A673 (cell line): Measurements from ENCODE around the gene CDC25A. TPM values are rescaled to one million over a fixed set of nuclear protein-coding genes. Genes with fewer than 3 reads are reported as not detected.

Source experiments
- BruUV-seq: library from RNA; stranded (reverse); fragments of 400-500 nt; replicated peaks from 2 replicates; lab custom pipeline; 2021; lab: Mats Ljungman, UMichigan
- CTCF ChIA-PET: fragments of 300-600 bp; sonication (Branson Sonifier 250); formaldehyde crosslinking; loops from one replicate; lab custom pipeline; 2022; ENCODE audit warnings: antibody characterized with exemption; lab: Charles Lee
- POLR2A ChIA-PET: fragments of 300-600 bp; sonication (Branson Sonifier 250); formaldehyde crosslinking; loops from one replicate; lab custom pipeline; 2022; ENCODE audit warnings: antibody characterized with exemption; ENCODE audit not compliant: low non-redundant PET; lab: Charles Lee
- DNase-seq: peaks from one replicate; pipeline ENCODE4 v3.0.0-alpha.2; 2015; ENCODE audit warnings: low spot score
- H3K27ac ChIP-seq: fragments of 200-600 bp; sonication (generic); 2 replicates; pipeline ENCODE4 v1.5.1; 2016; ENCODE audit warnings: mixed run types, low read depth, mild to moderate bottlenecking, mixed read lengths, antibody characterized with exemption, low read length; ENCODE audit not compliant: poor library complexity, severe bottlenecking
- H3K27me3 ChIP-seq: fragments of 200-600 bp; sonication (generic); replicated peaks from 2 replicates; pipeline ENCODE4 v1.6.1; 2017; ENCODE audit warnings: mixed run types, low read depth, mild to moderate bottlenecking, mixed read lengths, antibody characterized with exemption, low read length; ENCODE audit not compliant: insufficient read depth, poor library complexity
- H3K36me3 ChIP-seq: fragments of 200-600 bp; sonication (generic); 2 replicates; pipeline ENCODE4 v1.6.1; 2016; ENCODE audit warnings: mixed run types, mild to moderate bottlenecking, mixed read lengths, antibody characterized with exemption, low read length; ENCODE audit not compliant: insufficient read depth, poor library complexity, severe bottlenecking
- H3K4me1 ChIP-seq: fragments of 200-600 bp; sonication (generic); 2 replicates; pipeline ENCODE4 v1.6.1; 2017; ENCODE audit warnings: mixed run types, mild to moderate bottlenecking, mixed read lengths, antibody characterized with exemption, low read length; ENCODE audit not compliant: insufficient read depth, poor library complexity, severe bottlenecking
- H3K4me3 ChIP-seq: fragments of 200-600 bp; sonication (generic); 2 replicates; pipeline ENCODE4 v1.5.1; 2016; ENCODE audit warnings: low read depth, mixed run types, mild to moderate bottlenecking, mixed read lengths, low read length; ENCODE audit not compliant: poor library complexity, severe bottlenecking
- H3K9me3 ChIP-seq: fragments of 200-600 bp; sonication (generic); 2 replicates; pipeline ENCODE4 v1.6.1; 2016; ENCODE audit warnings: mixed run types, low read depth, mild to moderate bottlenecking, mixed read lengths, antibody characterized with exemption, low read length; ENCODE audit not compliant: poor library complexity, severe bottlenecking
- EZH2 ChIP-seq: fragments of 200-600 bp; sonication (generic); IDR thresholded peaks from 2 replicates; pipeline ENCODE4 v1.6.1; 2017; ENCODE audit warnings: borderline replicate concordance, low read depth, mild to moderate bottlenecking, mixed read lengths, antibody characterized with exemption, low read length; ENCODE audit not compliant: poor library complexity, severe bottlenecking
- intact Hi-C: fragments of 100-400 bp; cut with micrococcal nuclease; formaldehyde crosslinking; loops from one replicate; pipeline ENCODE4 v1.10.0; 2022; ENCODE audit not compliant: unreplicated experiment
- total RNA-seq: library from RNA; stranded (reverse); gene quantifications from 2 replicates; pipeline ENCODE4 v1.2.3, GENCODE V29; 2021
- TF ChIP-seq, protein P1 (sequence below): fragments of 300-800, 200-600 bp; sonication (generic); conservative IDR thresholded peaks from 2 replicates; pipeline ENCODE4 v1.5.1; 2017; ENCODE audit warnings: low read depth, mild to moderate bottlenecking, antibody characterized with exemption, low read length, moderate library complexity, mixed read lengths

Gene CDC25A
- total RNA-seq, 1 experiment from 2014 or later, result 34.6 TPM

DNA sequence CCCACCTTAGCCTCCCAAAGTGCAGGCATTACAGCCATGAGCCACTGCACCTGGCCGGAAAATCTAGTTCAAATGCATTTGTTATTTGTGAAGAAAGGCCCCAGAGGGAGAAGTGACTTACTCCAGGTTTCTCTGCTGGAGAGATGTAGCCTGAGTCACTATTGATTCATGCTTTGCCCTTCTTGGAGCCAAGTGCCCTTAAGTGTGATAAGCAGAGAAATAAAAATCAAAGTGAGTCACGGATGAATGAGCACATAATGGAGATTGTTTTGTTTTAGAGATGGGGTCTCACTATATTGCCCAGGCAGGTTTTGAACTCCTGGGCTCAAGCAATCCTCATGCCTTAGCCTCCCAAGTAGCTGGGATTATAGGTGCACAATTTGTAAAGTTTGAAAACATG lies 33.1 kb downstream of the CDC25A start:
- TF ChIP-seq, protein P1, sequence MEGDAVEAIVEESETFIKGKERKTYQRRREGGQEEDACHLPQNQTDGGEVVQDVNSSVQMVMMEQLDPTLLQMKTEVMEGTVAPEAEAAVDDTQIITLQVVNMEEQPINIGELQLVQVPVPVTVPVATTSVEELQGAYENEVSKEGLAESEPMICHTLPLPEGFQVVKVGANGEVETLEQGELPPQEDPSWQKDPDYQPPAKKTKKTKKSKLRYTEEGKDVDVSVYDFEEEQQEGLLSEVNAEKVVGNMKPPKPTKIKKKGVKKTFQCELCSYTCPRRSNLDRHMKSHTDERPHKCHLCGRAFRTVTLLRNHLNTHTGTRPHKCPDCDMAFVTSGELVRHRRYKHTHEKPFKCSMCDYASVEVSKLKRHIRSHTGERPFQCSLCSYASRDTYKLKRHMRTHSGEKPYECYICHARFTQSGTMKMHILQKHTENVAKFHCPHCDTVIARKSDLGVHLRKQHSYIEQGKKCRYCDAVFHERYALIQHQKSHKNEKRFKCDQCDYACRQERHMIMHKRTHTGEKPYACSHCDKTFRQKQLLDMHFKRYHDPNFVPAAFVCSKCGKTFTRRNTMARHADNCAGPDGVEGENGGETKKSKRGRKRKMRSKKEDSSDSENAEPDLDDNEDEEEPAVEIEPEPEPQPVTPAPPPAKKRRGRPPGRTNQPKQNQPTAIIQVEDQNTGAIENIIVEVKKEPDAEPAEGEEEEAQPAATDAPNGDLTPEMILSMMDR, result no peak
- no peak for TF ChIP-seq EZH2
- intact Hi-C loops, result loop anchor here (5.0 to 10.0 kb wide), 2 partner anchors 160 to 318 kb away; no protein-coding TSS in a partner anchor
- Histone ChIP-seq H3K4me1 (no peaks in the 10 kb centered on the region), H3K9me3 (no peaks in the 10 kb centered on the region), H3K36me3 (peaks cover 16% of the 10 kb centered on the region), H3K27me3 (no peaks in the 10 kb centered on the region), H3K27ac (no peak overlapping the region), H3K4me3 (no peak overlapping the region)
- no TSS peak for BruUV-seq
- no peak for DNase-seq
- CTCF ChIA-PET, result no interaction called here
- POLR2A ChIA-PET, result no interaction called here

DNA sequence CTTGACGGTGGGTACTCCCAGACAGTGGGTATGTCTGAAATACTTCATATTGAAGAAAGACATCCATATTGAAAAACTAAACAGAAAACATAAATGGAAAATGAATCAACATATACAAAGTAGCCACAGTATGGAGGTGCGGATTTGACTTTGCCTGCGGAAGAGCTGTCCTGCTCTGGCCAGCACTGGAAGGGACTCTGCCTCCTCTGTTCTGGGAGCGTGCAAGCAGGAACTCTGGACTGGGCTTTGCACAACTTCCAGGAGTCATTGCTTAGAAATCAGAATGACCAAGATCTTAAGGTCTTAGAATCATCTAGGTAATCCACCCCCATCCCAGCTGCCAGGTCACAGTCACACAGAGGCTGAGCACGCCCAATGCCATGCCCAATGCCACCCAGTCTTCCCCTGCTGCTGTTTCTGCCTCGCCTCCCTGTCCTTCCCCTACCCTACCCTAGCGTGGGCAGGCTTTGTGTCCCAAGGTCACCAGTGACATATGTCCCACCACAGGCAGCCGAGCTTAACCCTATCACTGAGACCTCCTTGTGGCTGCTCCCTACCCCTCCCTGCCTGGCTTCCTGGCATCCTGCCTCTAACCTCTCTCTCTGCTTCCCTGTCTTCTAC lies 36.3 kb downstream of the CDC25A start:
- Histone ChIP-seq H3K9me3 (no peaks in the 10 kb centered on the region), H3K36me3 (no peaks in the 10 kb centered on the region), H3K4me1 (no peaks in the 10 kb centered on the region), H3K4me3 (no peak overlapping the region), H3K27ac (no peak overlapping the region), H3K27me3 (no peaks in the 10 kb centered on the region)
- DNase-seq, result no peak
- BruUV-seq, result no TSS peak
- ChIA-PET CTCF (interaction anchor here (0.6 to 1.0 kb wide), 3 partner anchors 89 to 630 kb away, joined by 3 to 9 read pairs (median 4); no protein-coding TSS in a partner anchor), POLR2A (no interaction called here)
- TF ChIP-seq, protein P1, result no peak
- TF ChIP-seq EZH2, result no peak
- intact Hi-C loops, result loop anchor here (10.0 kb wide), 1 partner anchor 157 kb away; no protein-coding TSS in a partner anchor

DNA sequence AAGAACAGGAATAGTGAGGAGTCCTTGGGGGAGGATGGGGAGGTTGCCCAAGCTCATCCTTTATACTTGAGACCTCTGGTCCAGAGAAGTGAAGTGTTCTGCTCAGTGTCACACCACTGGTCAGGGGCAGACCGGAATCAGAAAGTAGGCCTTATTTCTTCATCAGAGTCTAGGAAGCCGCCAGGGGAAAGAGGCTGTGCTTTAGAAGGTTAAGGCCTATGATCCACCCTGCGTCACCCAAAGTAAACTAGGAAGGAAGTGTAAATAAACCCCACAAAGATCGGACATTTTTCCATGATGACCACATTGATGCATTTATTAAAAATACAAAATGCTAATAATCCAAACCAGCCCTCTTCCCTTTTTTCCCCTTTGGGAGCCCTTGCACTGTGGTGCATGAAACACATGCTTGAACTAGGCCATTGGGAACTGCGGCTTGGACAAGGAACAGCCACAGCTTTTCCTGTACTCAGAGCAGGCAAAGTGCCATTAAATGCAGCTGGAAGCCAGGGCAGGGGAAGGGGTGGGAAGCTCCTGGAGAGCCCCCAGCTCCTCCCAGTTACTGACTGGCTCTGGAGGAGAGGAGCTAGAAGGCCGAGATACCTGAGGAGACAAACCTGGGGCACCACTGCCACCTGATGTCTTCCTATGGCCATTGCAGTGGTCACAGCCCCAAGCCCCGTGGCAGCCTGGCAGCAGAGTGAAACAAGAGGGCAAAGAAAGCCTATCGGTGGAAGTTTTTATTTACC lies 37.0 kb downstream of the CDC25A start:
- peak; percentile 74 for DNase-seq
- no peak for TF ChIP-seq EZH2
- TF ChIP-seq, protein P1, result peak; percentile 66
- no peaks in the 10 kb centered on the region for H3K4me1 ChIP-seq
- intact Hi-C loops, result loop anchor here (10.0 kb wide), 1 partner anchor 156 kb away; no protein-coding TSS in a partner anchor
- POLR2A ChIA-PET, result interaction anchor here (0.6 kb wide), 1 partner anchor 22 kb away, joined by 3 read pairs; no protein-coding TSS in a partner anchor
- no peaks in the 10 kb centered on the region for H3K36me3 ChIP-seq
- no TSS peak for BruUV-seq
- H3K27ac ChIP-seq, result no peak overlapping the region
- H3K4me3 ChIP-seq, result no peak overlapping the region
- no peaks in the 10 kb centered on the region for H3K9me3 ChIP-seq
- CTCF ChIA-PET, result interaction anchor here (0.6 to 1.0 kb wide), 5 partner anchors 88 to 629 kb away, joined by 3 to 9 read pairs (median 3); no protein-coding TSS in a partner anchor
- H3K27me3 ChIP-seq, result no peaks in the 10 kb centered on the region
